SK-N-SH (cell line): ENCODE data around the gene LRRC8C. TPM values are rescaled to one million over a fixed set of nuclear protein-coding genes. Genes with fewer than 3 reads are reported as not detected.

Experiments used
- CTCF ChIA-PET: fragments of 300-600, 350-600 bp; formaldehyde crosslinking; extraction: SDS; loops from one replicate; lab custom pipeline; 2021; lab: Yijun Ruan, JAX
- POLR2A ChIA-PET: fragments of 350-600 bp; sonication (Branson Sonifier 250); formaldehyde crosslinking; extraction: SDS; loops from one replicate; lab custom pipeline; 2020; ENCODE audit warnings: antibody characterized with exemption, inconsistent platforms; lab: Yijun Ruan, JAX
- DNase-seq: peaks from one replicate; pipeline ENCODE4 v3.0.0; 2012
- H2AFZ ChIP-seq: fragments of 200-600 bp; sonication (generic); 2 replicates; pipeline ENCODE4 v1.8.1; 2016; ENCODE audit warnings: antibody characterized with exemption, mild to moderate bottlenecking, low read depth
- H3F3A ChIP-seq: fragments of 200-600 bp; sonication (generic); replicated peaks from 2 replicates; pipeline ENCODE3; 2016; ENCODE audit warnings: antibody characterized with exemption, mild to moderate bottlenecking; ENCODE audit not compliant: insufficient read depth
- H3K27ac ChIP-seq, 2 experiments: fragments of 200-500 bp in 1 of 2; fragments of 200-600 bp in 1 of 2; sonication (Bioruptor generic) in 1 of 2; sonication (generic), shearing (Covaris generic) in 1 of 2; 2 replicates each; pipeline versions ENCODE4 v1.5.1 to v1.6.1; 2014 to 2016; ENCODE audit warnings: low read depth in 2 of 2, inconsistent platforms in 1 of 2, low read length in 1 of 2, mild to moderate bottlenecking in 1 of 2, mixed read lengths in 1 of 2
- H3K27me3 ChIP-seq: fragments of 200-600 bp; sonication (generic), shearing (Covaris generic); 2 replicates; pipeline ENCODE4 v1.6.1; 2016; ENCODE audit warnings: mixed run types; ENCODE audit not compliant: insufficient read depth
- H3K36me3 ChIP-seq, 2 experiments: fragments of 200-500 bp in 1 of 2; fragments of 200-600 bp in 1 of 2; sonication (Bioruptor generic) in 1 of 2; sonication (generic) in 1 of 2; replicated peaks in 1 of 2; 2 replicates each; pipeline versions ENCODE3 to v1.5.1; 2014 to 2016; ENCODE audit warnings: low read length in 1 of 2, mild to moderate bottlenecking in 1 of 2; ENCODE audit not compliant: insufficient read depth in 2 of 2, control insufficient read depth in 1 of 2
- H3K4me1 ChIP-seq, 2 experiments: fragments of 200-500 bp in 1 of 2; fragments of 200-600 bp in 1 of 2; sonication (Bioruptor generic) in 1 of 2; sonication (generic), shearing (Covaris generic) in 1 of 2; 2 replicates each; pipeline versions ENCODE4 v1.5.1 to v1.6.1; 2014 to 2016; ENCODE audit warnings: low read depth in 1 of 2, low read length in 1 of 2, mixed run types in 1 of 2; ENCODE audit not compliant: insufficient read depth in 2 of 2, control insufficient read depth in 1 of 2
- H3K4me2 ChIP-seq: fragments of 200-600 bp; sonication (generic), shearing (Covaris generic); 2 replicates; pipeline ENCODE4 v1.6.1; 2017; ENCODE audit warnings: mixed run types
- H3K4me3 ChIP-seq, 2 experiments: fragments of 200-500 bp in 1 of 2; fragments of 200-600 bp in 1 of 2; sonication (Bioruptor generic) in 1 of 2; sonication (generic), shearing (Covaris generic) in 1 of 2; 2 replicates each; pipeline versions ENCODE4 v1.5.1 to v1.8.1; 2014 to 2016; ENCODE audit warnings: low read depth in 2 of 2, inconsistent platforms in 1 of 2, low read length in 1 of 2, mild to moderate bottlenecking in 1 of 2, mixed read lengths in 1 of 2, moderate library complexity in 1 of 2
- H3K79me2 ChIP-seq: fragments of 200-600 bp; sonication (generic); 2 replicates; pipeline ENCODE4 v1.8.1; 2017; ENCODE audit warnings: mild to moderate bottlenecking; ENCODE audit not compliant: insufficient read depth
- H3K9ac ChIP-seq: fragments of 200-600 bp; sonication (generic); 2 replicates; pipeline ENCODE4 v1.6.1; 2017; ENCODE audit warnings: mixed run types
- H3K9me2 ChIP-seq: fragments of 200-600 bp; sonication (generic); 2 replicates; pipeline ENCODE4 v1.6.1; 2017; ENCODE audit warnings: mixed run types
- H3K9me3 ChIP-seq: fragments of 200-600 bp; sonication (generic); 2 replicates; pipeline ENCODE4 v1.6.1; 2017; ENCODE audit warnings: mixed run types, mild to moderate bottlenecking, moderate library complexity
- H4K20me1 ChIP-seq: fragments of 200-600 bp; sonication (generic); 2 replicates; pipeline ENCODE4 v1.6.1; 2017; ENCODE audit warnings: mild to moderate bottlenecking, mixed run types; ENCODE audit not compliant: insufficient read depth
- CHD2 ChIP-seq: fragments of 150-350 bp; IDR thresholded peaks from 2 replicates; pipeline ENCODE4 v1.6.1; 2018; ENCODE audit warnings: low read length; ENCODE audit not compliant: partially characterized antibody
- CTCF ChIP-seq: fragments of 200-600 bp; sonication (generic); IDR thresholded peaks from 2 replicates; pipeline ENCODE4 v1.6.1; 2017; ENCODE audit warnings: antibody characterized with exemption, mild to moderate bottlenecking, moderate library complexity
- ELF1 ChIP-seq: IDR thresholded peaks from 2 replicates; pipeline ENCODE4 v1.4.0; 2012
- EP300 ChIP-seq, 2 experiments: IDR thresholded peaks; 2 replicates each; pipeline versions ENCODE4 v1.4.0 to v1.6.1; 2012; ENCODE audit warnings: borderline replicate concordance in 1 of 2, low read depth in 1 of 2, low read length in 1 of 2
- FOXJ3 ChIP-seq: sonication (generic); formaldehyde crosslinking; IDR thresholded peaks from 2 replicates; pipeline ENCODE4 v1.5.1; 2020; ENCODE audit warnings: mild to moderate bottlenecking, missing genetic modification reagents
- FOXM1 ChIP-seq: IDR thresholded peaks from 2 replicates; pipeline ENCODE4 v1.4.0; 2012; ENCODE audit warnings: low read depth, mild to moderate bottlenecking
- GABPA ChIP-seq: IDR thresholded peaks from 2 replicates; pipeline ENCODE4 v1.4.0; 2012; ENCODE audit warnings: low read depth, mild to moderate bottlenecking
- IRF3 ChIP-seq: fragments of 150-350 bp; IDR thresholded peaks from 2 replicates; pipeline ENCODE4 v1.6.1; 2016; ENCODE audit warnings: mild to moderate bottlenecking, low read depth, low read length
- JUND ChIP-seq: IDR thresholded peaks from 2 replicates; pipeline ENCODE4 v1.4.0; 2012
- MAX ChIP-seq: IDR thresholded peaks from 2 replicates; pipeline ENCODE4 v1.4.0; 2012; ENCODE audit warnings: low read depth
- MXI1 ChIP-seq: IDR thresholded peaks from 2 replicates; pipeline ENCODE4 v1.6.1; 2012; ENCODE audit warnings: mild to moderate bottlenecking, low read depth, low read length, improper control_type of control experiment
- NRF1 ChIP-seq: IDR thresholded peaks from 2 replicates; pipeline ENCODE4 v1.6.1; 2012; ENCODE audit warnings: low read depth, mild to moderate bottlenecking, low read length
- RCOR1 ChIP-seq: fragments of 150-350 bp; IDR thresholded peaks from 2 replicates; pipeline ENCODE4 v1.6.1; 2017; ENCODE audit warnings: antibody characterized with exemption, low read length
- REST ChIP-seq: IDR thresholded peaks from 2 replicates; pipeline ENCODE4 v1.6.1; 2012; ENCODE audit warnings: mild to moderate bottlenecking, low read depth, low read length, moderate library complexity
- SIN3A ChIP-seq: IDR thresholded peaks from 2 replicates; pipeline ENCODE4 v1.6.1; 2012; ENCODE audit warnings: low read depth, mild to moderate bottlenecking, low read length, moderate library complexity, borderline replicate concordance
- SMC3 ChIP-seq: IDR thresholded peaks from 2 replicates; pipeline ENCODE4 v1.6.1; 2012; ENCODE audit warnings: low read depth, low read length, improper control_type of control experiment
- TEAD4 ChIP-seq: IDR thresholded peaks from 2 replicates; pipeline ENCODE4 v1.4.0; 2012; ENCODE audit warnings: mild to moderate bottlenecking, borderline replicate concordance; ENCODE audit not compliant: insufficient read depth
- USF1 ChIP-seq: IDR thresholded peaks from 2 replicates; pipeline ENCODE4 v1.4.0; 2012; ENCODE audit warnings: low read depth, borderline replicate concordance
- USF2 ChIP-seq: fragments of 150-350 bp; IDR thresholded peaks from 2 replicates; pipeline ENCODE4 v1.6.1; 2017; ENCODE audit warnings: antibody characterized with exemption, low read length, low read depth, borderline replicate concordance
- YY1 ChIP-seq: IDR thresholded peaks from 2 replicates; pipeline ENCODE4 v1.4.0; 2012; ENCODE audit warnings: low read depth, mild to moderate bottlenecking
- WGBS: methylation state at CpG from one replicate; pipeline ENCODE4 v1.1.6; 2017; ENCODE audit warnings: low lambda C conversion rate; 5-methylcytosine and 5-hydroxymethylcytosine counted together
- polyA plus RNA-seq, 3 experiments: library from polyadenylated mRNA; depleted of rRNA; stranded (reverse); fragments of >200 nt; gene quantifications; 2 replicates each; pipeline ENCODE4 v1.2.3, GENCODE V29; 2012

LRRC8C gene
- polyA plus RNA-seq, 1 of the 3 experiments (the other 2 are of a cell fraction), result 4.2 TPM

- Histone ChIP-seq H3K27me3 (no peaks in the 10 kb centered on the region), H3K4me1 (peaks cover 6 to 8% of the 10 kb centered on the region in 2 experiments; a peak in 2 of 4 replicates), H3K4me2 (no peak overlapping the region), H3K4me3 (no peak overlapping the region), H3K27ac (no peak overlapping the region; a peak in 1 of 4 replicates), H3K9me2 (no peaks in the 10 kb centered on the region), H2AFZ (no peak overlapping the region; the same call in 1 of the 2 replicates), H3F3A (no peaks in the 10 kb centered on the region), H4K20me1 (no peaks in the 10 kb centered on the region), H3K36me3 (peaks cover 0 to 3% of the 10 kb centered on the region in 2 experiments), H3K9me3 (no peaks in the 10 kb centered on the region), H3K9ac (no peak overlapping the region)
- 86% methylated on average over 1 of the region's 1 CpG for WGBS
- DNase-seq, result no peak
- POLR2A ChIA-PET, result no interaction called here
- TF ChIP-seq REST (no peak), GABPA (no peak), SIN3A (no peak), USF1 (no peak), SMC3 (no peak), FOXM1 (no peak), MXI1 (no peak), MAX (no peak), RCOR1 (no peak), JUND (no peak), TEAD4 (no peak), YY1 (no peak)
- TF ChIP-seq, all 33 proteins: peak for 0
- CTCF ChIA-PET, result interaction anchor here (0.7 kb wide), 1 partner anchor 25 kb away, joined by 3 read pairs; no protein-coding TSS in a partner anchor
- H3K79me2 ChIP-seq, result peaks cover 57% of the 10 kb centered on the region
These were observed 36.5 kb downstream of the LRRC8C start for GRCh38 chr1:89669441-89669840.

- CTCF ChIA-PET, result interaction anchor here (0.7 to 1.1 kb wide), 3 partner anchors 25 to 87 kb away, joined by 3 read pairs; no protein-coding TSS in a partner anchor
- H4K20me1 ChIP-seq, result no peaks in the 10 kb centered on the region
- peak overlapping the region in 1 of 2 experiments; percentile 29; a peak in 1 of 4 replicates for H3K27ac ChIP-seq
- H3K4me3 ChIP-seq, result no peak overlapping the region
- H3K36me3 ChIP-seq, result peaks cover 0 to 3% of the 10 kb centered on the region in 2 experiments
- H3K27me3 ChIP-seq, result no peaks in the 10 kb centered on the region
- peaks cover 6 to 8% of the 10 kb centered on the region in 2 experiments; a peak in 2 of 4 replicates for H3K4me1 ChIP-seq
- no peak overlapping the region for H3K4me2 ChIP-seq
- DNase-seq, result no peak
- no peaks in the 10 kb centered on the region for H3K9me3 ChIP-seq
- no peaks in the 10 kb centered on the region for H3F3A ChIP-seq
- 79% methylated on average over 7 of the region's 7 CpGs for WGBS
- H3K9ac ChIP-seq, result no peak overlapping the region
- no peak overlapping the region; the same call in 1 of the 2 replicates for H2AFZ ChIP-seq
- peaks cover 54% of the 10 kb centered on the region for H3K79me2 ChIP-seq
- H3K9me2 ChIP-seq, result no peaks in the 10 kb centered on the region
- POLR2A ChIA-PET, result no interaction called here
- TF ChIP-seq EP300 (IDR thresholded peaks at IDR 0.05; ENCODE audit: borderline replicate concordance in 1 of 2, low read depth in 1 of 2, low read length in 1 of 2), result no peak
- no peak for TF ChIP-seq CTCF
- no peak for TF ChIP-seq FOXJ3
- TF ChIP-seq USF2, result no peak
- TF ChIP-seq CHD2, result no peak
- TF ChIP-seq IRF3, result no peak
- no peak for TF ChIP-seq ELF1
- TF ChIP-seq NRF1, result no peak
- no peak for TF ChIP-seq SIN3A
- TF ChIP-seq GABPA, result no peak
These were observed 37.2 kb downstream of the LRRC8C start for GRCh38 chr1:89670163-89670562.
